ENCODE data around the gene KCNB1.
A peak's percentile ranks its signal among the peaks of the same experiment; 100 is the strongest.

The KCNB1 gene

DNA sequence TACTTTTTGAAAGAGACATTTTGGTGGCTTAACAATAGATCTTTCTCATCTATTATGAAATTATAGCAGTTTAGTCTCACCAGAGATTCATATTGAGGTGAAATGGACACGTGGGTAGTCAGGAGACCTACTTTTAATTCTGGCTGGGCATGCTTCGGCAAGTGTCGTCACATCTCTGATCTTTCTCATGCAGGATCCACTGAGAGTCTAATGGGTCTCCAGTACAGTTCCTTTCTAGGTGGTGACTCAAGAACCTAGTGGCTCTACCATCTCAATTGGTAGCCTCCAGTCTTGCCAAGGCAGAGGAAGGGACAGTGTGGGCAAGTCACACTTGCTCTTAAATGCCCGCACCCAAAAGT is 94.9 kb downstream of the KCNB1 start:
- H3K4me1 Mint-ChIP-seq = peaks cover 21% of the 10 kb centered on the region
- TF ChIP-seq, protein P1, sequence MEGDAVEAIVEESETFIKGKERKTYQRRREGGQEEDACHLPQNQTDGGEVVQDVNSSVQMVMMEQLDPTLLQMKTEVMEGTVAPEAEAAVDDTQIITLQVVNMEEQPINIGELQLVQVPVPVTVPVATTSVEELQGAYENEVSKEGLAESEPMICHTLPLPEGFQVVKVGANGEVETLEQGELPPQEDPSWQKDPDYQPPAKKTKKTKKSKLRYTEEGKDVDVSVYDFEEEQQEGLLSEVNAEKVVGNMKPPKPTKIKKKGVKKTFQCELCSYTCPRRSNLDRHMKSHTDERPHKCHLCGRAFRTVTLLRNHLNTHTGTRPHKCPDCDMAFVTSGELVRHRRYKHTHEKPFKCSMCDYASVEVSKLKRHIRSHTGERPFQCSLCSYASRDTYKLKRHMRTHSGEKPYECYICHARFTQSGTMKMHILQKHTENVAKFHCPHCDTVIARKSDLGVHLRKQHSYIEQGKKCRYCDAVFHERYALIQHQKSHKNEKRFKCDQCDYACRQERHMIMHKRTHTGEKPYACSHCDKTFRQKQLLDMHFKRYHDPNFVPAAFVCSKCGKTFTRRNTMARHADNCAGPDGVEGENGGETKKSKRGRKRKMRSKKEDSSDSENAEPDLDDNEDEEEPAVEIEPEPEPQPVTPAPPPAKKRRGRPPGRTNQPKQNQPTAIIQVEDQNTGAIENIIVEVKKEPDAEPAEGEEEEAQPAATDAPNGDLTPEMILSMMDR (IDR thresholded peaks at IDR 0.05; ENCODE audit: unreplicated experiment in 3 of 3) = no peak
- H3K9me3 Mint-ChIP-seq = no peaks in the 10 kb centered on the region
- H3K36me3 Mint-ChIP-seq (ENCODE audit: low read depth) = no peaks in the 10 kb centered on the region
- H3K27me3 Mint-ChIP-seq (ENCODE audit: low read depth) = peaks cover 27% of the 10 kb centered on the region
- no peak overlapping the region for H3K27ac Mint-ChIP-seq
- no peak overlapping the region for H3K4me3 Mint-ChIP-seq

DNA sequence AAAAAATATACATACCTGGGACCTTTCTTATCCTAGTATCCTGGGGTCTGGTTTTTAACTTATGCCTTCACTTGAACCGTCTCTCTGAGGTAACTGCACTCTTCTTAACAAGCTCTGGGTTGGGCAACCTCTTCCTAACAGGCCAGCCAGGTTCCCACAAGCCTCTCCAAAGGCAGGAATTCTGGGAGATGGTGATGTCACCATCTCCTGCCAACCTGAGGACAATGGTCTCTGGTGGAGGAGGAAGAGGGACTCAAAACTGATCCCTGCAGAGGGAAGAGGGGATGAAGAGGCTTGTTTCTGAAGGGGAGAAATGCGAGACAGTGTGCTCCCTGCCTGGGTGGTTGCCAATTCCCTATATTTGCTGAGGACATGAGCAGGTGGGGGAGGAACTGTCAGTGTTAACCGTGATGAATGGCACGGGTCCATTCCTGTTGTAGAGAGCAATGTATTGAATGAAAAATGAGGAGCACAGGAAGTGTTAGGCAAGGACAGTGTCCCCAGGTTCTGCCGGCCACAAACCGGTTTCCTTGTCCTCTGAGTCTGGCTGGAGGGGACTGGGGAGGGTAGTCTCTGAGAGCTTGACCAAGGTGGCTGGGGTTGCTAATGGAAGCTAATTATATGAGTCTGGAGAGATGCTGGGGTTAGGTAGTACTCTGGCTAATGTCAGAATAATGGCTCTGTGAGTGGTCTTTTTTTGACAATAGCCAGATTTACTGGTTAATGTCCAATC is 95.5 kb downstream of the KCNB1 start:
- Mint-ChIP-seq H3K4me1 (peaks cover 25% of the 10 kb centered on the region), H3K36me3 (ENCODE audit: low read depth) (no peaks in the 10 kb centered on the region), H3K9me3 (no peaks in the 10 kb centered on the region), H3K27ac (no peak overlapping the region), H3K4me3 (no peak overlapping the region), H3K27me3 (ENCODE audit: low read depth) (peaks cover 24% of the 10 kb centered on the region)
- TF ChIP-seq, protein P1 (IDR thresholded peaks at IDR 0.05; ENCODE audit: unreplicated experiment in 3 of 3) = no peak

DNA sequence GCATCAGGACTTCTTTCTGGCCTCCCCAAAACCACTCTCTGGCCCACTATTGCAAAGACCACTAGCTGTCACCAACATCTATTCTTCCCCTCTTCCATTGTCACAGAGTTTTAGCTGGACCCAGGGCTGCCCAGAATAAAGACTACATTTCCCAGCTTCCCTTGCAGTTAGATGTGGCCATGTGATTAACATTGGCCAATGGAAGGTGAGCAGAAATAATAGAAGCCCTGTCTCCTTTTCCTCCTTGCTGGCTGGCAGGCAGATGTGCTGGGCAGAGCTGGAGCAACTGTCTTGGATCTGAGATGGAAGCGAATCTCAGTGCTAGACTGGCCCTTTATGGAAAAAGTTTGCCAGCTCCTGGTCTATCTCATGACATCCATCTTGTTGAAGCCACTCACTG is 97.0 kb downstream of the KCNB1 start:
- peaks cover 25% of the 10 kb centered on the region for H3K27me3 Mint-ChIP-seq (ENCODE audit: low read depth)
- H3K27ac Mint-ChIP-seq = peak overlapping the region in 1 of 3 experiments; percentile 34
- no peaks in the 10 kb centered on the region for H3K9me3 Mint-ChIP-seq

DNA sequence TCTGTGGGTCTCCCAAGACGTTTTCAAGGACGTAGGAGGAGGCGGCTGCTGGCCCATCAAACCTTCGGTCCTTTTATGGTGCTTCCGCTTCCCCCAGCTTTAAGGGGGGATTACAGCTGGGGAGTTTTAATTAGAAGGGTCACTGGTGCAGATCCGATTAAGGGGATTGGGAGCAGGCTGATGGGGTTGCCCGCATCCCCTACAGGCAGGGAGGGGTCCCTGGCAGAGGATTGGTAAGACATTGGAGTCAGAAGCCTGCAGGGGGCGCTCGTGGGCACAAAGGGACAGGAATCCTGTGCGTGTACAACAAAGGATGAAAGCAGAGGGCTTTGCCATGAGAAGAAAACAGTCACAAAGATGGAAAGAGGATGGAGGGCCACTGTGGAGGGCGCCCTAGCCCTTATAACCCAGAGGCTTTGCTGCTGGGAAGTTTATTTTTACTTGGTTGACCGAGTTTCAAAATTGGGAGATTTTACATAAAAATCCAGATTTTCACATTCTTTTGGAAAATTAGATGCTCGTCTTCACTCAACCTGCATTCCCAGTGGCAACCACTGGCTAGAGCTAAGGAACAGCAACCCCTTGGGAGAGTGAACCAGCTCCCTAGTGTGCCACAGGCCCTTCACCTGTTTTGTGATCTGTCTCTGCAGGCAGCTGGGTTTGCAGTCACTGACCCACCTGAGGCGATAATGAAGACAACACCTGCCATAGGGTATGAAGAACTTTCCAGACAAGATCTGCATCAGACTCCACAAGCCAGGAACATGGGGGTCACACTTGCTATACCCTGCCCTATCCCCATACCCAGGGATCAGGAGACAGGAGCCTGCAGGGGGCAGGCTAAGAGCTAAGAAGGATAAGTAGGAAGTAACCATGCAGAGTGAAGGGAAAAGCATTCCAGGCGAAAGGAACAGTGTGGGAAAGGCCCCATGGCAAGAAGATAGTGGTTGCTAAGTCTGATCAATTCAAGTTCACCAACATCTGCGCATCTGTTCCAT is 97.7 kb downstream of the KCNB1 start:
- Mint-ChIP-seq H3K27ac (peak overlapping the region in 1 of 3 experiments; percentile 34), H3K9me3 (no peaks in the 10 kb centered on the region), H3K4me3 (no peak overlapping the region), H3K36me3 (ENCODE audit: low read depth) (no peaks in the 10 kb centered on the region), H3K4me1 (peaks cover 30% of the 10 kb centered on the region), H3K27me3 (ENCODE audit: low read depth) (peaks cover 25% of the 10 kb centered on the region)
- TF ChIP-seq, protein P1 (IDR thresholded peaks at IDR 0.05; ENCODE audit: unreplicated experiment in 3 of 3) = peak; percentile 69 to 75 (median 73)

More for the DNA sequence above, 97.0 kb downstream of the KCNB1 start:
- Mint-ChIP-seq H3K4me1 (peaks cover 30% of the 10 kb centered on the region), H3K36me3 (ENCODE audit: low read depth) (no peaks in the 10 kb centered on the region), H3K4me3 (no peak overlapping the region)
- TF ChIP-seq, protein P1 (IDR thresholded peaks at IDR 0.05; ENCODE audit: unreplicated experiment in 3 of 3) = no peak

DNA sequence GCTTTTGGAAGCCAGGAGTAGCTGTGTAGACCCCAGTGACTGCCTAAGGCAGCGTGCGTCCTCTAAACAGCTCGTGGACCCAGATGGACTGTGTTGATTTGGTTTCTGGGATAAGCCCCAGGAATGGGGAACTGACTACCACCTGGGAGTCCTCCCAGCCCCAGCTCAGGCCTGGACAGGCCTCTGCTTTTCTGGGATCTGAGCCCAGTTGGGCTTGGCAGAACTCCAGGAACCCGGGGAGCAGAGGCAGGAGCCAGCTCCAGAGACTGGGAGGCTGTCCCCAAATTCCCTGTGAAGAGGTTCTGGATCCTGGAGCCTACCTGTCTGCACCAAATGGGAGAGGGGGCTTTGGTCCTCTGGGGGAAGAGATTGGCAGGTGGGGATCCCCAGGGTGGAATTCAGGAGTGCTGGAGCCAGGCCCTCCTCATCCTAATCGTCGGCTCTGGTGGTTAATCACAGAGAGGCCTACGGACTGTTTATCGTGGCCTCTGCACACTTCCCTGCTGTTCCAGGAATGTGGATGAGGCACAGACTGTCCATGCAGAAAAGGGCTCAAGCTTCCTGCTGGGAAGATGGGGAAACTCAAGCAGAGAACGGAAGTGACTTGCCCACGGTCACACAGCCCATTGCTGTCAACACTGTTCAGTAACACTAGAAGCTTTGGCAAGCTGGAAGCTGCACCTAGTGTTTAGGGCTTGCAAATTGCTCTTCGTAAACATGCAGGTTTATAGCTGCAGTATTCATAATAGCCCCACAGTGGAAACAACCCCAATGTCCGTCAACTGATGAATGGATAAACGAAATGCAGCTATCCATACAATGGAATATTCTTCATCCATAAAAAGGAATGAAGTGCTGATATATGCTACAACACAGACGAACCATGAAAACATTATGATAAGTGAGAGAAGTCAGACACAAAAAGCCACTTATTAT is 100.6 kb downstream of the KCNB1 start:
- Mint-ChIP-seq H3K4me1 (peaks cover 10% of the 10 kb centered on the region), H3K9me3 (no peaks in the 10 kb centered on the region), H3K27ac (peak overlapping the region in 2 of 3 experiments; percentile 33 to 59), H3K4me3 (no peak overlapping the region), H3K27me3 (ENCODE audit: low read depth) (peaks cover 25% of the 10 kb centered on the region), H3K36me3 (ENCODE audit: low read depth) (no peaks in the 10 kb centered on the region)
- TF ChIP-seq, protein P1 (IDR thresholded peaks at IDR 0.05; ENCODE audit: unreplicated experiment in 3 of 3) = no peak

All from nephron (organoid).